IPS DF 6.9 (cell line): ENCODE measurements around the gene RNF214.
A peak's percentile ranks its signal among the peaks of the same experiment; 100 is the strongest.
"Not testable (repeated sequence)": the region's sequence is repeated elsewhere in the genome, so short reads cannot be mapped to it uniquely, and the experiment has no call there.

ENCODE experiments used
- DNase-seq: peaks from one replicate; pipeline ENCODE4 v3.0.0-alpha.2; 2013; ENCODE audit warnings: low read depth, low spot score
- H3K27ac ChIP-seq: one replicate; pipeline ENCODE4 v1.5.1; 2013; ENCODE audit warnings: low read length, control low read depth
- H3K27me3 ChIP-seq: 2 replicates; pipeline ENCODE4 v1.6.1; 2013; ENCODE audit warnings: mild to moderate bottlenecking, low read length; ENCODE audit not compliant: control insufficient read depth, insufficient read depth
- H3K36me3 ChIP-seq: 2 replicates; pipeline ENCODE4 v1.6.1; 2013; ENCODE audit warnings: low read length; ENCODE audit not compliant: control insufficient read depth, insufficient read depth
- H3K4me1 ChIP-seq: 2 replicates; pipeline ENCODE4 v1.6.1; 2013; ENCODE audit warnings: low read length; ENCODE audit not compliant: control insufficient read depth, insufficient read depth
- H3K4me3 ChIP-seq: 2 replicates; pipeline ENCODE4 v1.5.1; 2013; ENCODE audit warnings: mild to moderate bottlenecking, low read length
- H3K9me3 ChIP-seq: 2 replicates; pipeline ENCODE4 v1.6.1; 2013; ENCODE audit warnings: low read length, inconsistent platforms; ENCODE audit not compliant: control insufficient read depth, insufficient read depth
- whole genome bisulfite sequencing: extraction: QIAGEN DNeasy Blood & Tissue Kit; methylation state at CpG from one replicate; pipeline ENCODE4 v1.1.7; 2013; ENCODE audit warnings: mixed read lengths, missing lambda C conversion rate; ENCODE audit not compliant: insufficient read length, insufficient coverage; 5-methylcytosine and 5-hydroxymethylcytosine counted together

The RNF214 gene

GRCh38 chr11:117232911-117233409, 489 bp downstream of the RNF214 start:
- Histone ChIP-seq H3K4me3 (peak overlapping the region; percentile 86), H3K9me3 (no peaks in the 10 kb centered on the region), H3K27ac (no peak overlapping the region), H3K36me3 (peaks cover 3% of the 10 kb centered on the region), H3K4me1 (no peaks in the 10 kb centered on the region), H3K27me3 (no peaks in the 10 kb centered on the region)
- no peak for DNase-seq
- WGBS: no CpG with 5 or more reads among the region's 27 CpGs

- H3K36me3 ChIP-seq: peaks cover 6% of the 10 kb centered on the region; the same call in 1 of the 2 replicates
- DNase-seq: no peak
- H3K27ac ChIP-seq: no peak overlapping the region
- 100% methylated on average over 2 of the region's 5 CpGs for WGBS
- no peak overlapping the region for H3K4me3 ChIP-seq
- no peaks in the 10 kb centered on the region for H3K27me3 ChIP-seq
- no peaks in the 10 kb centered on the region for H3K4me1 ChIP-seq
- H3K9me3 ChIP-seq: no peaks in the 10 kb centered on the region
These were observed 5.8 kb downstream of the RNF214 start for GRCh38 chr11:117238221-117238620.

DNA sequence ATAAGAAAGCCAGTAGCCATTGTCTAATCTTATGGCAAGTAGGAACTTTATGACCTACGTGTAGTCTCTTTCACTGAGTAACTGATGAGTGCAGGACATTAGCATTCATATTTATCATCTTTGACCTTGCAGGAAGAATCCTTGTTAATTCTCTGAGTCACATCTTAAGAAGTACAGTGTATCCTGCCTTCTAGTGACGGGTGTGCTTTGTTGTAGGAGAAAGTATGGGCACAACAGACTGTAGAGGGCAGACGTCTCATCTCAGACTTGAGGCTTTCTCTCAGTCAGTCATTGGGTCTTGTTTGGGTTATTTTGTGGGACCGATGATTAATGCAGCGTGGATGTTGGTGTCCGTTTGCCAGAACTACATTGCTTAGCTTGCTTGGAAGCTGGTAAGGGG, 6.8 kb downstream of the RNF214 start:
- no peak overlapping the region for H3K27ac ChIP-seq
- no peaks in the 10 kb centered on the region for H3K9me3 ChIP-seq
- WGBS: no CpG with 5 or more reads among the region's 6 CpGs
- peaks cover 9% of the 10 kb centered on the region; the same call in 1 of the 2 replicates for H3K36me3 ChIP-seq
- no peak overlapping the region for H3K4me3 ChIP-seq
- DNase-seq: no peak
- no peaks in the 10 kb centered on the region for H3K4me1 ChIP-seq
- no peaks in the 10 kb centered on the region for H3K27me3 ChIP-seq

- Histone ChIP-seq H3K27me3 (no peaks in the 10 kb centered on the region), H3K36me3 (peaks cover 9% of the 10 kb centered on the region; the same call in 1 of the 2 replicates), H3K4me3 (no peak overlapping the region), H3K4me1 (no peaks in the 10 kb centered on the region), H3K27ac (no peak overlapping the region), H3K9me3 (no peaks in the 10 kb centered on the region)
- WGBS: no CpG with 5 or more reads among the region's 4 CpGs
- no peak for DNase-seq
These were observed 15.9 kb downstream of the RNF214 start for GRCh38 chr11:117248341-117248740.

GRCh38 chr11:117249571-117249970, 17.1 kb downstream of the RNF214 start:
- Histone ChIP-seq H3K4me3 (no peak overlapping the region), H3K4me1 (no peaks in the 10 kb centered on the region), H3K9me3 (no peaks in the 10 kb centered on the region), H3K36me3 (peaks cover 5% of the 10 kb centered on the region; the same call in 1 of the 2 replicates), H3K27ac (no peak overlapping the region), H3K27me3 (no peaks in the 10 kb centered on the region)
- no CpG with 5 or more reads among the region's 4 CpGs for WGBS
- DNase-seq: no peak

DNA sequence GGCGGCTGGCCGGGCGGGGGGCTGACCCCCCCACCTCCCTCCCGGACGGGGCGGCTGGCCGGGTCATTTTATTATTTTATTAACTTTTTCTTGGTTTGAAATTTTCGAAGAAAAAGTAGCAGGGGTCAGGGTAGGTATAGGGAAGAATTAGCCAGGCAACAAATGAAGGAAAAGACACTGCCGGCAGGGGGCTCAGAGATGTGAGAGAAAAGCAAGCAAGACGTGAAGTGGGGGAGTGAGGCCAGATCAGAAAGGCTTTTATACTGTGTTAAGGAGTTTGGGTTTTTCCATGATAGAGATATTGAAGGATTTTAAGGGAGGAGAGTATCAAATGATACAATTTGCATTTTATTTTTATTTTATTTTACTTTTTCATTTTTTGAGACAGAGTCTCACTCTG, 19.0 kb downstream of the RNF214 start:
- Histone ChIP-seq H3K4me3 (no peak overlapping the region), H3K36me3 (0 out of 2 replicates have a peak, but pooled peaks cover 2% of the 10 kb centered on the region), H3K4me1 (no peaks in the 10 kb centered on the region), H3K27ac (no peak overlapping the region), H3K27me3 (no peaks in the 10 kb centered on the region), H3K9me3 (no peaks in the 10 kb centered on the region)
- WGBS: no CpG with 5 or more reads among the region's 10 CpGs
- no peak for DNase-seq

GRCh38 chr11:117255966-117256365, 23.5 kb downstream of the RNF214 start:
- Histone ChIP-seq H3K4me3 (no peak overlapping the region), H3K4me1 (no peaks in the 10 kb centered on the region), H3K9me3 (no peaks in the 10 kb centered on the region), H3K27ac (no peak overlapping the region), H3K36me3 (0 out of 2 replicates have a peak, but pooled peaks cover 2% of the 10 kb centered on the region), H3K27me3 (no peaks in the 10 kb centered on the region)
- DNase-seq: no peak
- no CpG with 5 or more reads among the region's 3 CpGs for WGBS

DNA sequence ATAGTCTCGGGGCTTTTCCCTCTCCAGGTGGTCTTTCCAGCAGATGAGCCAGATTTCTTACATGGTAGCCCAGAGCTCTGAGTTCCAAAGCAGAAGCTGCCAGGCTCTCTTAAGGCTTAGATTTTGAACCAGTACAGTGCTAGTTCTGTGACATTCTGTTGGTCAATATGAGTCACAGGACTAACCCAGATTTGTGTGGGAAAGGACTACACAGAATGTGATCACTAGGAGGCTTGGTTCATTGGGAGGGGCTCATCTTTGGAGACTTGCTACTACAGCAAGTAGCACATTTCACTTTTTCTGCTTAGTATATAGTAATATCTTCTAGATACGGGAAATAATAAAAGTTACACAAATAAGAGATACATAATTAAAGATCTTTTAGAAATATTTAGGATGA, 24.1 kb downstream of the RNF214 start:
- WGBS: no CpG with 5 or more reads among the region's 2 CpGs
- no peak for DNase-seq
- no peaks in the 10 kb centered on the region for H3K9me3 ChIP-seq
- H3K27ac ChIP-seq: no peak overlapping the region
- no peaks in the 10 kb centered on the region for H3K27me3 ChIP-seq
- H3K4me1 ChIP-seq: no peaks in the 10 kb centered on the region
- no peak overlapping the region for H3K4me3 ChIP-seq
- H3K36me3 ChIP-seq: 0 out of 2 replicates have a peak, but pooled peaks cover 2% of the 10 kb centered on the region

DNA sequence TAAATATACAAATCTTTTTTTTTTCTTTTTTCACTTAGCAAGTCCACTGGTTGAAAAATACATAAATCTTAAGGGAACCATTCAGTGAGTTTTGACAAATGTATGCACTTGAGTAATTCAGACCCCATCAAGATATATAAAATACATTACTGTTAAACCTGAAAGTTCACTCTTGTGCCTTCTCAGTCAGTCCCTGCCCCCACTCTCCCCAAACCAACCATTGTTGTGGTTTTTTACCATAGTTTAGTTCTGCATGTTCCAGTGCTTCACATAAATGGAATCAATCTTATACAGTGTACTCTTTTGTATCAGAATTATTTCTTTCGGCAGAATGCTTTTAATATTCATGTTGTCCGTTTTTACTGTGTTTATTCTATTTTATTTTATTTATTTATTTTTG, 26.1 kb downstream of the RNF214 start:
- Histone ChIP-seq H3K9me3 (no peaks in the 10 kb centered on the region), H3K36me3 (0 out of 2 replicates have a peak, but pooled peaks cover 2% of the 10 kb centered on the region), H3K27ac (no peak overlapping the region), H3K27me3 (no peaks in the 10 kb centered on the region), H3K4me1 (no peaks in the 10 kb centered on the region), H3K4me3 (no peak overlapping the region)
- no peak for DNase-seq
- no CpG with 5 or more reads among the region's 2 CpGs for WGBS

- Histone ChIP-seq H3K9me3 (no peaks in the 10 kb centered on the region), H3K27ac (no peak overlapping the region)
- no CpG with 5 or more reads among the region's 1 CpG for WGBS
These were observed 26.9 kb downstream of the RNF214 start for GRCh38 chr11:117259417-117259816.

DNA sequence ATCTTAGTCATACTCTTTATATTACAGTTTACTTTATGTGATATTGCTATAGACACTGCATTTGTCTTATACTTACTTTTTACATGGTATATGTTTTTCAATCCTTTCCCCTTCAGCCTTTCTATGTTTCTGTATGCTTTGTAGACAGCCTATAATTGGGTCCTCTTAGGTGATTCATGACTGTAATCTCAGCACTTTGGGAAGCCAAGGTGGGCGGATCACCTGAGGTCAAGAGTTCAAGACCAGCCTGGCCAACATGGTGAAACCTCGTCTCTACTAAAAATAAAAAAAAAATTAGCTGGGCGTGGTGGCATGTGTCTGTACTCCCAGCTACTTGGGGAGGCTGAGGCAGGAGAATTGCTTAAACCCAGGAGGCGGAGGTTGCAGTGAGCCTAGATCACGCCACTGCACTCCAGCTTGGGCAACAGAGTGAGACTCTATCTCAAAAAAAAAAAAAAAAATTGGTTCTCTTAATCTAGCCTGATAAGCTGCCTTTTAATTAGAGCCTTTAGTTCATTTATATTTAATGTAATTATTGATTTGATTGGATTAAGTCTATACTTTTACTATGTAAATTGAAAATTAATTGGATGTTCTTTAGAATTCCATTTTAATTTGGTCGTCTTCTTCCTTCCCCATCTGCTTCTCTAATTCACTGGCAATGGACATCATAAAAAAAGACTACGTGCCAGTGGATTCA, 32.3 kb downstream of the RNF214 start:
- H3K27ac ChIP-seq, H3K4me3 ChIP-seq, H3K27me3 ChIP-seq, H3K4me1 ChIP-seq, H3K9me3 ChIP-seq, H3K36me3 ChIP-seq, DNase-seq: not testable (repeated sequence)
- no CpG with 5 or more reads among the region's 7 CpGs for WGBS

More at GRCh38 chr11:117259417-117259816, 26.9 kb downstream of the RNF214 start:
- H3K36me3 ChIP-seq: 0 out of 2 replicates have a peak, but pooled peaks cover 2% of the 10 kb centered on the region
- no peak overlapping the region for H3K4me3 ChIP-seq
- DNase-seq: no peak
- H3K4me1 ChIP-seq: no peaks in the 10 kb centered on the region
- no peaks in the 10 kb centered on the region for H3K27me3 ChIP-seq
